Stimulated activated CD8-positive, alpha-beta memory T cell treated with anti-CD3 and anti-CD28 coated beads, Interleukin-12 subunit alpha, Interleukin-12 subunit beta, amount 100 ng/mL, for 24 hours (primary cell): ENCODE data around the gene HOXC10.

ENCODE experiments used
- DNase-seq: peaks from one replicate; pipeline ENCODE4 v3.0.0-alpha.2; 2020; ENCODE audit errors: extremely low read depth

The HOXC10 gene

DNA sequence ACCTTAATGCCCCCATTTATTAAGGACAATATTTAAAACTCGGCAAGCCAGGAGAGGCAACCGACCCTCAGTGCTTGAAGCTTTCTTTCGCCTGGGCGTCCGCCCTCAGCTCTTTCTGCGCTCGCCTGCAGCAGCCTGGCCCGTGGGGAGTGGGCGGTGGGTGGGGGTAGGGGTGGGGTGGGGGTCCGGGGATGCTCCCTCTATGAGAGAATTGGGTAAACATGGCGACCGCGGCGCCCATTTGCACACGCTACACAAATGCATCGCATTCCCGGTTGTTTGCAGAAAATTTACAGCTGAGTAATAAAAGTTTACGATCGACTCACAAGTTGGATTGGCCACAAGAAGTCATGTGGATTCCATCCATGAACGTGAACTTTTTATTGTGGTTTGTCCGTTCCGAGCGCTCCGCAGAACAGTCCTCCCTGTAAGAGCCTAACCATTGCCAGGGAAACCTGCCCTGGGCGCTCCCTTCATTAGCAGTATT lies 31.6 kb downstream of the HOXC10 start:
- DNase-seq, result no peak

GRCh38 chr12:54017027-54017788 lies 32.3 kb downstream of the HOXC10 start:
- no peak for DNase-seq

GRCh38 chr12:54017878-54018467 lies 33.0 kb downstream of the HOXC10 start:
- peak; percentile 51 for DNase-seq

- DNase-seq, result no peak
Observed at GRCh38 chr12:54018468-54018984, 33.6 kb downstream of the HOXC10 start.

DNA sequence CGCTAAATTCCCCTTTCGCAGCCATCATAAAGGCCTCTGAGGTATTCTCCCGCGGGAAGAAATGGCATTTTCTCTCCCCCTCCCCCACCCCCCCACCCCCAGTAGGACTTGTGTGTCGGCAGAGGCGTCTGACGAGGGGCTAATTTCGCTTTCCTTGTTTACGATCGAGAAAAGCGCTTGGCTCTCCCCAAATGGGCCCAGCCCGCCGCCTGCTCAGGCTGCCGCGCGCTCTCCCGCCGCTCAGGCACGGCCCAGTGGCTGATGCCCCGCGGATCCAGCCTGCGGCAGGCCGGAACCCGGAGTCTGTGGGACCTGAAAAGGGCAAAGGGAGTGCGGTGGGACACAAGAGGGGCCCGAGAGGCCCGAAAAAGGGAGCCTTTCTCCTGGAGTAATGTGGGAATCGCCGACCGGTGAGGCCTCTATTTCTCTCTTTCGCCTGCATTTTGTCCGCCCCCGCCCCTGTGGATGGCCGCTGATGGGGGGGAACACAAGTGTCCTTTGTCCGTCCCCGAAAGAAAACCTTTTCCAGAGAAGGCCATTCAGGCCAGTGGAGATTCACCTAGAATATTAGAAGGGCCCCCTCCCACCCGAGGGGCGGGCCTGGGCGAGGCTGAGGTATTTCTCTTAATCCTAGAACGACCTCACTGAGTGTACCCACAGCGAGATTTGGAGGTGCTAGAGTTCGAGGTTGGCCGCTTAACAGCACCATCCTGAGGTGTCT lies 34.3 kb downstream of the HOXC10 start:
- no peak for DNase-seq

- no peak for DNase-seq
Observed at GRCh38 chr12:54019924-54020590, 35.1 kb downstream of the HOXC10 start.

GRCh38 chr12:54020591-54021405 lies 35.9 kb downstream of the HOXC10 start:
- DNase-seq, result no peak

DNA sequence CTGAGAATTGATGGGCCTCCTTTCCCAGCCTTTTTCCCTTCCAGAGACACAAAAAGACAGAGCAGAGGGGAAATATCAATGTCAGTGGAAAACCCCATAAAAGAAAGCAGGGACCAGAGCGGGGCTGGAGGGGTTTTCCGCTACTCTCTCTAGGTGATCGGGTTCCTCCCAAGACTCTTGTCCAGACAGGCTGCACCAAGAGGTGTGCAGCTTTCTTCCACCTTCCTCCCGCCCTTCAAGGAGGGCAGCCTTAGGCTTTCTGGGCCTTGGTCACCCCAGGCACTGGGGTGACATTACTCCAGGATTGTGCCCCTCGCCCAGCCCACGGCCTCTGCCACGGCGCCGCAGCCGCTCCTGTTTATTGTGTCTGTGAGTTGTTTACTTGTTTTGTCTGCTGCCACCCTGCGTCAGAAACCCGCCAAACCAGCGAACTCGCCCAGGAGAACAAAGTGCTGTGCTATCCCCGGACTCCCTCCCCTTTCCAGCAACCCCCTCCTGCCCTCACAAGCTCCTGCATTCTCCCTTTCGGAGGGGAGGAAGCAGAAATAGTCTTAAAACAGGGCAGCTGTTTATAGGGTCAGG lies 36.6 kb downstream of the HOXC10 start:
- no peak for DNase-seq

GRCh38 chr12:54022960-54023884 lies 38.3 kb downstream of the HOXC10 start:
- DNase-seq, result no peak

DNA sequence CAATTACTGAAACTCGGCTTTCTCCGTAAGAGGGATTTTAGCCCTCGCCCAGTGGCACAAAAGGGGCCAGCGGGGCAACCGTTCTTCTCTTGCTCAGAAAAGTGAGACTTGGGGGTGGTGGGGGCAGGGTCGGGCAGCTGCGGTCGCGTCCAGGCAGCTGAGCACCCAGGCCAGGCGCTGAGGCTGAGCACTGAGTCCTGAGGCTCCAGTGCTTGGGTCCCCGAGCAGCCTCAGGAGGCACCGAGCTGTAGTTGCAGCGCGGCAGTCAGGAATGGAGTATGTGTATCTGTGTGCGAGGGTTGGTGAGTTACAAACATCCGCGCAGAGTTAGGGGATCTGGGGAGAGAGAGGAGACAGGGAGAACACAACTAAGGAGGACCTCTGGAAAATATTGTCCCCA lies 39.2 kb downstream of the HOXC10 start:
- DNase-seq, result no peak

- no peak for DNase-seq
Observed at GRCh38 chr12:54024581-54025305, 39.8 kb downstream of the HOXC10 start.

DNA sequence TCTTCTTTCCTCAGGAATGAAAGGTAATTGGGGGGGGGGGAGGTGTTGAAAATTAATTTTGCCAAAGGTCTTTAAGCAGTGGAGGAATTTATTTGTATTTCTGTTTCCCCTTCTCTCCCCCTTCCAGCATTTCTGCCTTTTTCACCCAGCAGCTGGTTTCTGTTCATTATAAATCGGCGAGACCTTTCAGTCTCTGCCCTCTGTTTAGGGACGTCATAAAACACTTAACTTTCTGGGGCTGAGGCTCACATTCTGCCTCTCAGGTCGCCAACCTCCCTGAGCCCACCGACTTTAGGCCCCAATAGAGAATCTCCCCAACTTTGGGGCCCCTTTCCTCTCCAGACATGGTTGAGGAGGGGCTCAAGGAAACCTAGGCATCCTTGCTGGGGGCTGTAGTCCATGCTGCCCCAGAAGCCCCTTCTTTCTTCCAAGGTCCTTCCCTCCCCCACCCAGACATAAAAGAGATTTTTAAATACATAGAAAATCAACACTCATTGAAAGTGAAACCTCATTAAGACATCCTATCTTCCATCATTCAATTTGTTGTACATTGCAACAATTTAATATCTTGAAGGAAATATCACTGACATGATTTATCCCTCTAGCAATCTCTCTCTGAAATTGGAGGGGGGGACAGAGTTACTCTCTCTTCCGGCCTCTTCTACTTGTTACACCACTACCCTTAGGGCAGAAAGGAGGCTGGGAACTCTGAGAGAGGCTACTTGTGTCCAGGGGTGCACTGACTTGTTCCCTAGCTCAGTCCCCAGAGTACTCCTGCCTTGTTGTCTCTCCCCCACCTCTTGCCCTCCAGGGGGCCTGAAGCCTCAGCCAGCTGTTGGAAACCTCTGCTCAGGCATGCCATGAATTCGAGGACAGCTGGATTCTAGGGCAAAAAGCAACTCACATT lies 40.8 kb downstream of the HOXC10 start:
- no peak for DNase-seq

DNA sequence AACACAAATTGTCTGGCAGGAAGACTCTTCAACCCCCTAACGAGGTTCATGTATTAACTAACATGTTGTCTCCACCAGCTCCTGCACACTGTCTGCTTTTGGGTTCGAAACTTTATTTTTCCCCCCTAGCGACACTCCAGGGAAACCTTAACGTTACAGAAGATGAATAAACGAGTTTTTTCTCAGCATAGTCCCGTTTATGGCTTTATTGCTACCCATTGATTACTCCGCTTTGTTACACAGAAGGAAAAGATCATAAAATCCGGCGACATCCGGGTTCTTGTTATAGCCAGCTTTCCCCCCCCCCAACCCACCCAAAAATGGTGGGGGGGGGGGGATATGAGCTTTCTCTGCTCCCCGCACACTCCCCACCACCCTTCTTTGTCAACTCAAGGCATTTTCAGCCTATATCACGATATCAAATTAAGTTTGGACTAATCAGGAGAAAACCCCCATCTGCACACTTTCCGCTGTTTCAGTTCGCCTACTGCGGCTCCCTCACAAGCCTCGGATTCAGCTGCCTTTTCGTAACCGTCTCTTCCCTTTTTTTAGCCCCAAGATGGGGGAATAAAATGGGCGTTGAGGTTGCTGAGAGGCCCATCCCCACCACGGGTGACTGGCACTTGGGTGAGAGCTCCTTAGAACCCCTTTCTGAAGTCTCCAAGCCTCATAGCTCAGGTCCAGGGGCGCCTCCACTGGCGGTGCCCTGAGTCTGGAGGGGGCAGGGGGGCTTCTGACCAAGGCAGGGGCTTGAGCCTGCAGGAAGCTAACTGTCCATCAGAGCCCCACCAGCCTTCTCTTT lies 41.9 kb downstream of the HOXC10 start:
- DNase-seq, result no peak

GRCh38 chr12:54027442-54027786 lies 42.5 kb downstream of the HOXC10 start:
- DNase-seq, result no peak

- no peak for DNase-seq
Observed at GRCh38 chr12:54028314-54029201, 43.6 kb downstream of the HOXC10 start, which contains the start of gene HOXC6. HOXC6 (plus strand) TSS chr12:54028440; CDS start chr12:54028522, 82 bp downstream.
